H1 (cell line): ENCODE data around the gene GPR87. TPM values are rescaled to one million over a fixed set of nuclear protein-coding genes. Genes with fewer than 3 reads are reported as not detected.

ENCODE experiments used
- BACH1 ChIP-seq: IDR thresholded peaks from 2 replicates; pipeline ENCODE4 v1.6.1; 2012; ENCODE audit warnings: low read length, improper control_type of control experiment
- CHD7 ChIP-seq: fragments of 300-600 bp; sonication (generic); IDR thresholded peaks from 2 replicates; pipeline ENCODE4 v1.7.1; 2012; ENCODE audit warnings: low read length, moderate library complexity, mild to moderate bottlenecking, inconsistent platforms; ENCODE audit not compliant: insufficient replicate concordance
- E2F6 ChIP-seq: IDR thresholded peaks from 2 replicates; pipeline ENCODE4 v1.6.1; 2012; ENCODE audit warnings: inconsistent platforms
- GTF2F1 ChIP-seq: IDR thresholded peaks from 2 replicates; pipeline ENCODE4 v1.6.1; 2012; ENCODE audit warnings: low read depth, low read length, improper control_type of control experiment, borderline replicate concordance
- KDM1A ChIP-seq: fragments of 200-600, 300-600 bp; sonication (generic); IDR thresholded peaks from 2 replicates; pipeline ENCODE4 v1.7.1; 2016; ENCODE audit warnings: mild to moderate bottlenecking, low read length, borderline replicate concordance
- PHF8 ChIP-seq: fragments of 200-600 bp; sonication (generic); conservative IDR thresholded peaks from 2 replicates; pipeline ENCODE4 v1.7.1; 2012; ENCODE audit warnings: low read depth, mild to moderate bottlenecking, inconsistent platforms, low read length, moderate library complexity
- POLR2AphosphoS5 ChIP-seq: IDR thresholded peaks from 2 replicates; pipeline ENCODE4 v1.6.1; 2011; ENCODE audit warnings: low read depth, low read length
- SIRT6 ChIP-seq: IDR thresholded peaks from one replicate; pipeline ENCODE4 v1.7.1; 2012; ENCODE audit warnings: low read length, inconsistent platforms
- SP2 ChIP-seq: IDR thresholded peaks from 2 replicates; pipeline ENCODE4 v1.6.1; 2012; ENCODE audit warnings: mild to moderate bottlenecking, low read length, inconsistent platforms
- SP4 ChIP-seq: IDR thresholded peaks from 2 replicates; pipeline ENCODE4 v1.6.1; 2012; ENCODE audit warnings: low read length, inconsistent platforms
- SUZ12 ChIP-seq: fragments of 200-600 bp; sonication (generic); IDR thresholded peaks from 2 replicates; pipeline ENCODE4 v1.6.1; 2012; ENCODE audit warnings: mild to moderate bottlenecking, inconsistent platforms, low read length, moderate library complexity, mixed read lengths
- YY1 ChIP-seq: IDR thresholded peaks from 2 replicates; pipeline ENCODE4 v1.6.1; 2011; ENCODE audit warnings: low read depth, mild to moderate bottlenecking, low read length
- ZNF274 ChIP-seq: IDR thresholded peaks from 2 replicates; pipeline ENCODE4 v1.7.0; 2012; ENCODE audit warnings: low read length, borderline replicate concordance; ENCODE audit errors: extremely low read depth
- polyA plus RNA-seq, 7 experiments: library from polyadenylated mRNA; depleted of rRNA in 3 of 7; stranded (reverse) in 5 of 7; unstranded in 2 of 7; fragments of >200 nt in 5 of 7; fragments of 200-250 nt in 2 of 7; gene quantifications; 1 replicate in 5 of 7; 2 replicates in 1 of 7; 4 replicates in 1 of 7; pipeline versions ENCODE4 v1.2.1 to v1.2.3, GENCODE V29; 2011 to 2013; ENCODE audit warnings: missing spikeins in 2 of 7, mixed read lengths in 2 of 7
- total RNA-seq: library from RNA; stranded (reverse); fragmentation: NEBNext Ultra II Directional; extraction: Animal tissue kit (Norgen Biotek cat#: 25700); gene quantifications from 2 replicates; pipeline ENCODE4 v1.2.1, GENCODE V29; 2021

The GPR87 gene
- total and polyA plus RNA-seq, 2 of the 8 experiments (the other 6 are each of a cell fraction or from before 2014, with no cell fraction given) = 0.05 TPM; not detected in 1

DNA sequence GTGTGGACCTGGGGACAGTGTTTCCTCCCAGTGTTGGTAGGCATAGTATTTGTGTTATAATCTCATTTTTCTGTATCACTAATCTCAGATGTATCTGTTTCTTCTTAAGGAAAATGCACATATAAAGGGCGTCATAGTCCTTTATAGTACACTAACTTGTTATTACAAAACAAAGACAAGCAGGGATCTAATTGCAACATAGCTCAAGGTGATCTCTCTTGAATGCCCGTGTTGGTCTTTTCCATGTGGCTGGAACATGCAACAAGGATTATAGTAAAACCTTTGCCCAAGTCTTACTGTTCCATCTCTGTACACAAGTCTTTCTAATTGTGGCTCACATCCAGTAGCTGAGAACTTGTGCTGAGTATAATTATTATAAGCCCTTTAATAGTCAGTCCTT lies 3.5 kb upstream of the GPR87 start (continued):
- TF ChIP-seq CHD7 (no peak), KDM1A (no peak), PHF8 (no peak), BACH1 (no peak), ZNF274 (no peak), SP2 (no peak), POLR2AphosphoS5 (no peak), SIRT6 (no peak), E2F6 (no peak), YY1 (no peak), SP4 (no peak), SUZ12 (no peak), GTF2F1 (no peak)
